ENCODE data around the gene SIPA1L2.

- TF ChIP-seq FOS (IDR thresholded peaks at IDR 0.05; ENCODE audit: low read depth, low read length) (no peak), CTCF (conservative IDR thresholded peaks at IDR 0.05; ENCODE audit: low read depth, low read length) (no peak), MAFK (IDR thresholded peaks at IDR 0.05; ENCODE audit: low read depth, low read length) (no peak), MAZ (IDR thresholded peaks at IDR 0.05; ENCODE audit: borderline replicate concordance, low read depth, low read length) (no peak), MXI1 (IDR thresholded peaks at IDR 0.05; ENCODE audit: borderline replicate concordance, low read depth, low read length) (no peak), POLR2A (IDR thresholded peaks at IDR 0.05; ENCODE audit: low read depth, low read length) (no peak), SMC3 (IDR thresholded peaks at IDR 0.05; ENCODE audit: low read depth, low read length) (no peak), RFX5 (IDR thresholded peaks at IDR 0.05; ENCODE audit: low read depth, low read length) (no peak)
These were observed 27.6 kb upstream of the SIPA1L2 start for GRCh38 chr1:232657426-232658005.

Data from IMR-90 (cell line).